ENCODE results near the gene RAI1.
"Not testable (repeated sequence)": the region's sequence is repeated elsewhere in the genome, so short reads cannot be mapped to it uniquely, and the experiment has no call there.

RAI1 gene

GRCh38 chr17:17805575-17805974, 124.3 kb downstream of the RAI1 start:
- DNase-seq (ENCODE audit: low read depth) = no peak

GRCh38 chr17:17806035-17806434, 124.8 kb downstream of the RAI1 start:
- DNase-seq (ENCODE audit: low read depth) = no peak

- DNase-seq (ENCODE audit: low read depth) = no peak
Observed at GRCh38 chr17:17806611-17807274, 125.5 kb downstream of the RAI1 start.

GRCh38 chr17:17807440-17807839, 126.2 kb downstream of the RAI1 start:
- no peak for DNase-seq (ENCODE audit: low read depth)

- DNase-seq (ENCODE audit: low read depth) = not testable (repeated sequence)
Observed at GRCh38 chr17:17808200-17808599, 126.9 kb downstream of the RAI1 start.

- DNase-seq (ENCODE audit: low read depth) = no peak
Observed at GRCh38 chr17:17808706-17809432, 127.6 kb downstream of the RAI1 start.

- DNase-seq (ENCODE audit: low read depth) = no peak
Observed at GRCh38 chr17:17809531-17810083, 128.3 kb downstream of the RAI1 start.

GRCh38 chr17:17810084-17810894, 129.0 kb downstream of the RAI1 start:
- DNase-seq (ENCODE audit: low read depth) = no peak

GRCh38 chr17:17810895-17811248, 129.6 kb downstream of the RAI1 start:
- DNase-seq (ENCODE audit: low read depth) = no peak

- DNase-seq (ENCODE audit: low read depth) = no peak
Observed at GRCh38 chr17:17811381-17812210, 130.3 kb downstream of the RAI1 start.

- DNase-seq (ENCODE audit: low read depth) = peak; percentile 63
Observed at GRCh38 chr17:17812211-17813054, 131.2 kb downstream of the RAI1 start.

- no peak for DNase-seq (ENCODE audit: low read depth)
Observed at GRCh38 chr17:17813055-17813724, 131.9 kb downstream of the RAI1 start.

GRCh38 chr17:17813725-17814095, 132.5 kb downstream of the RAI1 start:
- no peak for DNase-seq (ENCODE audit: low read depth)

- no peak for DNase-seq (ENCODE audit: low read depth)
Observed at GRCh38 chr17:17814162-17815061, 133.2 kb downstream of the RAI1 start.

- no peak for DNase-seq (ENCODE audit: low read depth)
Observed at GRCh38 chr17:17815062-17815406, 133.8 kb downstream of the RAI1 start.

- DNase-seq (ENCODE audit: low read depth) = no peak
Observed at GRCh38 chr17:17815436-17816200, 134.4 kb downstream of the RAI1 start.

- DNase-seq (ENCODE audit: low read depth) = no peak
Observed at GRCh38 chr17:17816240-17816814, 135.1 kb downstream of the RAI1 start.

Measured in activated gamma-delta T cell treated with anti-CD3 and anti-CD28 coated beads, Interleukin-2, amount 50 U/mL, for 16 hours (primary cell).